HuH-7 (cell line): ENCODE measurements around the gene STK35.

Experiments used
- DNase-seq: peaks from one replicate; pipeline ENCODE4 v3.0.0; 2011; ENCODE audit warnings: low spot score

Gene STK35

GRCh38 chr20:2136275-2136674 lies 34.6 kb downstream of the STK35 start:
- DNase-seq, result no peak

DNA sequence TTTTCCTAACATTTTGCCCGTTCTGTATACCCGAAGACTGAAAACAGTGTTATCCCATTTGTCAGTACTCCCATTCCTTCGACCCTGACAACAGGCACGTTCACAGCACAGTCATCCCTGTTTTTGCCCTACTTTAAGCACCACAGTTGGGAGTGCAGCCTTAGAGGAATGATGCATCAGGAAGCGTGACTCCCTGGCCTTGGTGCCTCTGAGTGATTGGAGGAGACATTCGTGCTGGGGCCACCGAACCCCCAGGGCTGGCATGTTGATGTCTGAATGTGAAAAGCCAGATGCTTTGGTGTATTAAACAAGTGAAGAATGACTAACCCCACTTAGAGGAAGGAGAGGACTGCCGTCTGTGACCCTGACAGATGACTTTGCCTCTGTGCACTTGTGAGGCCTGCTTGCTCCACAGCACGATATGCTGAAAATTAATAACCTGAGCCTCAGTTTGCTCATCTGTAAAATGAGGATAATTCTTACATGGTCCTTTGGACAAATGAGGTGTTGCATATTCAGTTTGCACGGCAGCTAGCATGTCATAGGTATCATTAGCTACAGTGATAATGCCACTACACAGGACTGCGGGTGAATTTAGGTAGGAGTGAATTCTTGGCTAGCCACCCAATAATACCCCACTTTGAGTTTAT lies 36.0 kb downstream of the STK35 start:
- no peak for DNase-seq

GRCh38 chr20:2138396-2138795 lies 36.8 kb downstream of the STK35 start:
- DNase-seq, result no peak

DNA sequence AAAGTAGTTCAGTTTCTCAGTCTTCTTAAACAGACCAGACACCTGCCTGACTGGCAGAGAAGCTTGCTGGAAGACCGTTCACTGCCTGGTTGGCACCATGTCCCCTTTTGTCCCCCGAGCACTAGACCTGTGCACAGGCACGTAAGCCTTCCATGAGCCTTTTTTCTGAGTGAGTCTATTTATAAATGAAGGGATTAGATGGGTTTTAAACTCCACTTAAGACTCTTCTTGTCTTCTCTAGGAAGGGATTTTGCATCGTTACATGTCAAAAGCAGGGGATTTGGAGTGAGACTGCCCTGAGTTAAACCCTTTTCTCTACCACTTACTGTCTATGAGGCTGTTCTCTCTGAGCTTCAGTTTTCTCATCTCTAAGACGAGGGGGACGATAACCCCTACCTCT lies 37.6 kb downstream of the STK35 start:
- no peak for DNase-seq

- no peak for DNase-seq
Observed at GRCh38 chr20:2139736-2140135, 38.1 kb downstream of the STK35 start.

- DNase-seq, result no peak
Observed at GRCh38 chr20:2140561-2140960, 38.9 kb downstream of the STK35 start.

DNA sequence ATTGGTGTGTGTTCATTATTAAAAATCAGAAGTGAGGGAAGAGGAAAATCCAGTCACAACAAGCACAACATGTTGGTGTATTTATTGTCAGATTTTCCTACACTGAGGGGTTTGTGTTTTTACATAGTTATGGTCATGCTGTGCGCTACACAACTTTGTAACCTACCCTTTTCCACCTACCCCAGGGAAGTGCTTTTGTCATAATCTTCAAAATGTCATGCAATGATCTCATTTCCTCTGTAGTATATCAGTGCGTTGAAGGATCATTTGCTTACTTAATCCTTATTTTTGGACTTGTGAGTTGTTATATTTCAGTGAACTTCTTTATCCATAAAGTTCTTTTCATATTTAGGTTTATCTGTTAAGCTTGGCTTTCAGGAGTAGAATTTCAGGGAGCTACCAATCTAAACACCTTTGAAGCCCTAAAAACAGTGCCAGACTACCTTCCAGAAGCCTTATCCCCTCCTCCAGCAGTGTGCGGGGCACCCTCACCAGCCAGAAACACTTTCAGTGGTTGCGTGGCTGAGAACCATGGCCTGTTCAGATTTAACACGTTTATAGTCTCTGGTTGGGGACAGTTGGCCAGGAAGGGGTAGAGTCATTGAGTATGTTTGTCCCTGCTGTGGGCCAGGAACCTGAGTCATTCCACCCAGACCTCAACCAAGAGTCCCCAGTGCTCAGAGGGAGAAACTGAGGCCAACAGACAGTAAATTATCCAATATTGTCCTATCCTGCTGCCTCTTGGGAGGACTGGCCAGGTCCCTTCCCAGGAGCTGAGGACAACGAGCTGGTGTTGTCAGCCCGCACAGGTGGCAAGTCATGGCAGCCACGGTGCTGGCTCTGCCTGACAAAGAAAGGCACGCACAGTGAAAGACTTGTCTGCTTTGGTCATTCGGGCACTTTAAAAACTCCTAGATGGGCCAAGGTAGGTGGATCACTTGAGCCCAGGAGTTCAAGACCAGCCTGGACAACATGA lies 40.3 kb downstream of the STK35 start:
- no peak for DNase-seq

DNA sequence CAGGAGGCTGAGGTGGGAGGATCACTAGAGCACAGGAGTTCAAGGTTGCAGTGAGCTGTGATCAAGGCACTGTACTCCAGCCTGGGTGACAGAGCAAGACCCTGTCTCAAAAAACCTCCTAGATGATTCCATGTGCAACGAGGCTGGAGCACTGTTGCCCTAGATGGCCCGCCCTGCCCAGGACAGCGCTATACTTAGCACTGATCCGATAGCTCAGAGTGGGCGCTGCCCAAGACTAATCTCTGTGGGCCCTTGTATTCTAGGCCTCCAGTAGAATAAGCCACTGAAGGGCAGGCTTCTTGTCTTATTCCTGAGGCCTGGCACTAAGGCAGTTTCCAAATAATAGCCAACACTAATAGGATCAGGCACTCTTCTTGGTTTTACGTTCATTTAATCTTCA lies 41.0 kb downstream of the STK35 start:
- DNase-seq, result no peak

- DNase-seq, result no peak
Observed at GRCh38 chr20:2143594-2143993, 42.0 kb downstream of the STK35 start.

- DNase-seq, result no peak
Observed at GRCh38 chr20:2144850-2145249, 43.2 kb downstream of the STK35 start.

GRCh38 chr20:2145376-2145775 lies 43.7 kb downstream of the STK35 start:
- no peak for DNase-seq

DNA sequence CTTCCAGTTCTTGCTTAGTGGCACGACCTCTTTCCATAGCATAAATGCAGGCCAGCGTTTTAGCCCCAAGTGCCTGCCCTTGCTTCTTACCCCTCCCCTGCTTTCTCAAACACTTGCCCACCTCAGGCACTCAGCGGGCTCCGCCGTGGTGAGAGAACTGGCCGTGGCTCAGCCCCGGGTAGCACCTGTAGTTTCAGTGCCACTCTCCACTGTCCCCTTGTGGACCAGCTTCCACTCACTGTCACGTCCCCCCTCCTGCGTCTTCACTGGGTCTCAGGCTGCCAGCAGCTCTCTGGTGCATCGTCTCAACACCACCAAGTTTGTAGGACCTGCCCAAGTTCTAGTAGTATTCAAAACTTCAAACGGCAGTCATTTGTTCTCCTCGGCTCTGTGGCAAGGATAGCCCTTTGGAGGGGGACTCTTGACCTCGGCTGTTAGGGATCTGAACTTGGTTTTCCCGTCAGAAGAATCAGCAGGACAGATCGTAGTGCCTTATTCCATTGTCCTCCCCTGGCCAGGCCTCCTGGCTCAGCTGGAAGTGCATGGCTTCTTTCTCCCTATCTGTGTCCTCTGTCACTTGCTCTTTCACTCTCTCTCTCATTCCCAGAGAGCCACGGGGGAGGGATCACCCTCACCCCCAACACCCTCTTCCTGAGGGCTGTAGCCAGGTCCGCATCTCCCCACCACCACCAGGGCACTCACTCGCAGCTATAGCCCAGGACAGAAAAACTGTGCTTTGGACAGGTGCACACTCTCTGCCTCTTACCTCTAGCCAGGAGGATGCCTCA lies 44.6 kb downstream of the STK35 start:
- no peak for DNase-seq

GRCh38 chr20:2149507-2149906 lies 47.9 kb downstream of the STK35 start:
- no peak for DNase-seq

GRCh38 chr20:2150660-2151059 lies 49.0 kb downstream of the STK35 start:
- DNase-seq, result no peak

DNA sequence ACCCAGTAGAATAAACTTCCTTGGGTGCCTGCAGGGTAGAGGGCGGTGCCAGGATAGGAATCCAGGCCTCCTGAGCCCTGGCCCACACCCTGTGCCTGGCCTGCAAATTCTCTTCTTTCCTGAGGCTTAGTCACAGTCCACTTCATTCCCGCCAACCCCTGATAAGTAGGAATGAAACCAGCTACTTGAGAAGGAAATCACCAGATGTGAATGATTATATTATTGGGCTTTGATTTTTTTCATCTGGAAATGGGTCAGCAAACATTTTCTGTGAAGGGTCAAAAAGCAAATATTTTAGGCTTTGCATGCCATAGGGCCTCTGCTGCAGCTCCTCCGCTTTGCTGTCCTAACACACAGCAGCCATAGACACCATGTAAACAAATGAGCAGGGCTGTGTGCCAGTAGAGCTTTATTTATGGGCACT lies 50.2 kb downstream of the STK35 start:
- DNase-seq, result no peak

DNA sequence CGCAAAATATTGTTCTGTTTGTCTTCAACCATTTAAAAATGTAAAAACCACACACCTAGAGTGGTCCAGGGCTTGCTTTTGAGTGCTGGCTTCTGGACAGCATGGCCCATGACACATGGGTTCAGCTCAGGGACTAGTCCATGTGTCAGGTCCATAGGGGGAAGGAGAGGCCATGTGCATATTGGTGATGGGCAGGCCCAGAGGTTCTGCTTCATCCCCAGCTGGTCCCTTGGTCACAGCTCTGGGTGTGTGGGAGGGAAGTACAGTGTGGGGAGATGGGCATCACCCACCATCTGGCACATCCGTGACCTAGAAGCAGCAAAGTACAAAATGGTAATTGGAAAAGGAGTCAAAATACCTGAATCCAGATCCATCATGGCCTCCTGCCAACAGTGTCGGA lies 50.7 kb downstream of the STK35 start:
- DNase-seq, result no peak

- DNase-seq, result no peak
Observed at GRCh38 chr20:2153326-2153725, 51.7 kb downstream of the STK35 start.

- DNase-seq, result no peak
Observed at GRCh38 chr20:2156224-2156623, 54.6 kb downstream of the STK35 start.

DNA sequence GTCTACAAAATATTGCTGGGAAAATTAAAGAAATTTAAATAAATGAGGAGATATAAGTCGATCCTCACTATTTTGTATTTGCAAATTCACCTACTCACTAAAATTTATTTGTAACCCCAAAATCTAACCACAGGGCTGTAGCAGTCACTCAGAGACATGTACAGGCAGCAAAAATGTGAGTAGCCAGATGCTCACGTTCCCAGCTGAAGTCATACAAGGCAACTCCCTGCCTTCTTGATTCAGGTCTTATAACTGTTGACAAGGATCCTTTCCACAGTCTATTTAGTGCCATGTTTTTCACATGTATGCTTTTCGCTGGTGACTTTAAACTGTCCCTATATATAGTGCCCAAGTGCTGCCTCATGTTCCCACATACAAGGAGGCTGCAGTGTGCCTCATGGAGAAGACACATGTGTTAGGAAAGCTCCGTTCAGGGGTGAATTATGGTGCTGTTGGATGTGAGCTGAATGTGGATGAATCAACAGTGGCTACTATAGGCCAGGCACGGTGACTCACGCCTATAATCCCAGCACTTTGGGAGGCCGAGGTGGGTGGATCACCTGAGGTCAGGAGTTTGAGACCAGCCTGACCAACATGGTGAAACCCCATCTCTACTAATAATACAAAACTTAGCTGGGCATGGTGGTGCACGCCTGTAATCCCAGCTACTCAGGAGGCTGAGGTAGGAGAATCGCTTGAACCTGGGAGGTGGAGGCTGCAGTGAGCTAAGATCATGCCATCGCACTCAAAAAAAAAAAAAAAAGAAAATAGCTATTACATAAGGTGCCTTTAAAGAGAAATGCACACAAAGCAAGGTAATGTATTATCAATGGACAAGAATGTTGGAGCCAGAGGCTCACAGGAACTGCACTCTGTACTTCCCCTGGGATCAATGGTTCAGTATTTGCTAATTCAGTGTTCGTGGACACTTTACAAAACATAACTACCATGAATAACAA lies 55.3 kb downstream of the STK35 start:
- no peak for DNase-seq

DNA sequence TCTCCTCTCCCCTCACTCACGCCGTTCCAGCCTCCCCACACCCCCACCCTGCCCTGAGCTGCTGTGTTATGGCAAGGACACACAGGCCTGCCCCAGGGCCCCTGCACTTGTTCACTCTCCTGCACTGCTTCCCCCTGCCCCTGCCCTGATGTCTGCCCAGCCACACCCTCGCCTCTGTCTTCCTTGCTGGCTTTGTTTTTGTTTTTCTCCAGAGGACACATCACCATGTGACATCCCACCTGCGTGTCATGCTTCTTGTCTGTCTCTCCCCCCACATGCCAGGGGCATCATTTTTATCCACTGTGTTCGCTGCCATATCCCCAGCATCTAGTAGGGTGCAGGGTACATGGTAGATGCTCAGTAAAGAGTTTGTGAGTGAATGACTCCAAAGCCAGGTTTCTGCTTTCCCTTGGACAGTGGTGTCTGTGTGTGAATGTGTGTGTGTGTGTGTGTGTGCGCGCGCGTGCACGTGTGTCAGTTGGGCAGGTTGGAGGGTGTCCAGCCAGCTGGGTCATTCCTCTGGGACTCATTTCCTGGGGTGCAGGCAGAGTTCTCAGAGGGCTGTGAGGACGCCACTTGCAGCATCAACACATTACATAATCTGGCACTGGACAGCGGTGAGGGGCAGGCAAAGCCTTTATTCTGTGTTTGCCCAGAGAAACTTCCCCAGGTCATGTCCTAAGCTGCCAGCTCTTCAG lies 60.6 kb downstream of the STK35 start:
- no peak for DNase-seq

- no peak for DNase-seq
Observed at GRCh38 chr20:2162823-2163166, 61.2 kb downstream of the STK35 start.
